GM12878 (cell line): ENCODE data around the gene CAMKK1. TPM values are rescaled to one million over a fixed set of nuclear protein-coding genes. Genes with fewer than 3 reads are reported as not detected.

Source experiments
- ATF7 ChIP-seq: fragments of 450-650 bp; IDR thresholded peaks from 2 replicates; pipeline ENCODE4 v1.6.1; 2016; ENCODE audit warnings: low read depth, mild to moderate bottlenecking
- CBFB ChIP-seq: IDR thresholded peaks from 2 replicates; pipeline ENCODE4 v1.6.1; 2016; ENCODE audit warnings: antibody characterized with exemption, low read depth
- CEBPB ChIP-seq, 2 experiments: fragments of 150-350 bp in 1 of 2; IDR thresholded peaks; 2 replicates each; pipeline ENCODE4 v1.6.1; 2012 to 2014; ENCODE audit warnings: low read depth in 2 of 2, low read length in 2 of 2, borderline replicate concordance in 1 of 2, inconsistent platforms in 1 of 2
- ESRRA ChIP-seq: IDR thresholded peaks from 2 replicates; pipeline ENCODE4 v1.6.1; 2012; ENCODE audit warnings: mild to moderate bottlenecking, low read length, improper control_type of control experiment
- IKZF2 ChIP-seq, 2 experiments: fragments of 450-650 bp; IDR thresholded peaks; 2 replicates each; pipeline ENCODE4 v1.6.1; 2017; ENCODE audit warnings: mild to moderate bottlenecking in 2 of 2, moderate library complexity in 2 of 2
- KAT2A ChIP-seq: conservative IDR thresholded peaks from 2 replicates; pipeline ENCODE4 v1.6.1; 2011; ENCODE audit warnings: low read depth, low read length; ENCODE audit not compliant: control insufficient read depth
- MTA2 ChIP-seq: fragments of 450-650 bp; IDR thresholded peaks from 2 replicates; pipeline ENCODE4 v1.6.1; 2016; ENCODE audit warnings: low read depth, mild to moderate bottlenecking, moderate library complexity
- RAD21 ChIP-seq: IDR thresholded peaks from 2 replicates; pipeline ENCODE4 v1.6.1; 2011; ENCODE audit warnings: mild to moderate bottlenecking, low read depth, low read length, moderate library complexity; ENCODE audit not compliant: insufficient read depth
- RB1 ChIP-seq: fragments of 450-650 bp; formaldehyde crosslinking; IDR thresholded peaks from 2 replicates; pipeline ENCODE4 v1.6.1; 2017; ENCODE audit warnings: mild to moderate bottlenecking, borderline replicate concordance
- SUZ12 ChIP-seq: fragments of 200-600 bp; sonication (generic); IDR thresholded peaks from one replicate; pipeline ENCODE4 v1.6.1; 2018; ENCODE audit warnings: antibody characterized with exemption, mild to moderate bottlenecking; ENCODE audit not compliant: unreplicated experiment
- polyA plus RNA-seq, 11 experiments: library from polyadenylated mRNA; depleted of rRNA in 4 of 11; unstranded in 6 of 11; stranded (reverse) in 5 of 11; fragments of >200 nt; fragmentation: Nextera tagmentation in 4 of 11; fragmentation: Illumina TruSeq in 1 of 11; extraction: Ambion mirVana in 4 of 11; extraction: Trizol in 1 of 11; gene quantifications; 1 replicate in 1 of 11; 2 replicates in 10 of 11; pipeline versions ENCODE4 v1.2.1 to v1.2.3, GENCODE V29; 2011 to 2016; ENCODE audit warnings: inconsistent platforms in 2 of 11, missing spikeins in 2 of 11, low read depth in 1 of 11
- total RNA-seq, 4 experiments: library from RNA; depleted of rRNA in 3 of 4; stranded (reverse); fragments of >200 nt in 3 of 4; fragmentation: Illumina TruSeq in 1 of 4; extraction: Trizol in 1 of 4; gene quantifications; 2 replicates each; pipeline versions ENCODE4 v1.2.1 to v1.2.3, GENCODE V29; 2013 to 2021
- TF ChIP-seq, protein P1 (sequence below): fragments of 450-650 bp; IDR thresholded peaks from 2 replicates; pipeline ENCODE4 v1.6.1; 2016; ENCODE audit warnings: mild to moderate bottlenecking, moderate library complexity, borderline replicate concordance
- TF ChIP-seq, protein P2 (sequence below): fragments of 450-650 bp; IDR thresholded peaks from 2 replicates; pipeline ENCODE4 v1.6.1; 2017; ENCODE audit warnings: mild to moderate bottlenecking, moderate library complexity
- TF ChIP-seq, protein P3 (sequence below): fragments of 150-350 bp; IDR thresholded peaks from 2 replicates; pipeline ENCODE4 v1.6.1; 2014; ENCODE audit warnings: mild to moderate bottlenecking, low read depth, low read length
- TF ChIP-seq, protein P4 (sequence below): IDR thresholded peaks from 2 replicates; pipeline ENCODE4 v1.6.1; 2011; ENCODE audit warnings: borderline replicate concordance, low read depth, mild to moderate bottlenecking, moderate library complexity, mixed read lengths, low read length; ENCODE audit not compliant: insufficient read depth; ENCODE audit errors: extremely low read length
- TF ChIP-seq, protein P5 (sequence below): IDR thresholded peaks from 2 replicates; pipeline ENCODE4 v1.6.1; 2012; ENCODE audit warnings: low read depth, low read length, improper control_type of control experiment

The CAMKK1 gene
- total and polyA plus RNA-seq, 10 of the 15 experiments (the other 5 are each of a cell fraction or from before 2014, with no cell fraction given) = 0.06 to 0.84 (median 0.37) TPM

DNA sequence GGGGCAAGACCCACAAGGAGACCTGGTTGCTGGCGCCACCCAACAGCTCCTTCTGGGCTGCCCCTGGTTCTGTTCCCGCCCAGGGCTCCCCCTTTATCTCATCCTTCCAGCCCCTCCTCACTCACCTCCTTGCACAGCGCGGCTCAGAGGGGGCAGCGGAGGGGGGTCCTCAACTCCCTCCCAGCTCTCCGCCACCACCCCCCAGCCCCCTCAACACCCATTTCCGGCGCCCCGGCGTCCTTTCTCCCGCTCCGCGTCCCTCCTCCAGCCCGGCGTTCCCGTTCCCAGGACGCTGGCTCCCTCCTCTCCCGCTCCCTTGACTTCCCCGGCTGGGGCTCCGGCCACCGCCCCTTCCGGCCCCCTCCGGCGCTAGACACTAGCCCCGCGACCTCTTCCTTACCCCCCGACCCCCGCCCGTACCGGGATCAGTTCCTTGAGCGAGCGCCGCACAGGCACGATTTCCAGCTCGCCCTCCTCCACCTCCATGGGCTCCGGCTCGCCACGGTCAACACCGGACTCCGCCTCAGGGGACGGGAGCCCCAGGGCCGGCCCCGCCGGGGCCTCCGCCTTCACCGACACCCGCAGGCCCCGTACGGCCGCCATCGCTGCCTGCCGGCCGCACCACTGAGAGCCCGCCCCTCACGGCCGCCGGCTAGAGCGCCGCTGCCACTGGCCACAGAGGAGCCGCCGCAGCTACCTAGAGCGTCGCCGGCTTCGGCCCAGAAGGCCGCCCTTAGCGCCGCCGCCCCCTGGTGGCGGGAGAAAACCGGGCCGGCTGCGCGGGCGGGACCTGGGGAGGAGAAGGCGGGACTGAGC, 47.0 kb downstream of the CAMKK1 start, which contains the start of gene NCBP3 (continued):
- TF ChIP-seq CBFB (peak; percentile 42; the same call in 1 of the 2 replicates), IKZF2 (IDR thresholded peaks at IDR 0.05) (no peak; a peak in 1 of 4 replicates), ESRRA (0 out of 2 replicates have a peak, but pooled peaks have one; percentile 33), CEBPB (IDR thresholded peaks at IDR 0.05; ENCODE audit: borderline replicate concordance in 1 of 2, low read depth in 2 of 2, low read length in 2 of 2) (peak in 1 of 2 experiments; percentile 18; a peak in 1 of 4 replicates), SUZ12 (no peak), ATF7 (no peak), RB1 (peak; percentile 98; the same call in 1 of the 2 replicates), MTA2 (no peak), RAD21 (0 out of 2 replicates have a peak, but pooled peaks have one; percentile 29), KAT2A (no peak)
- TF ChIP-seq, protein P1, sequence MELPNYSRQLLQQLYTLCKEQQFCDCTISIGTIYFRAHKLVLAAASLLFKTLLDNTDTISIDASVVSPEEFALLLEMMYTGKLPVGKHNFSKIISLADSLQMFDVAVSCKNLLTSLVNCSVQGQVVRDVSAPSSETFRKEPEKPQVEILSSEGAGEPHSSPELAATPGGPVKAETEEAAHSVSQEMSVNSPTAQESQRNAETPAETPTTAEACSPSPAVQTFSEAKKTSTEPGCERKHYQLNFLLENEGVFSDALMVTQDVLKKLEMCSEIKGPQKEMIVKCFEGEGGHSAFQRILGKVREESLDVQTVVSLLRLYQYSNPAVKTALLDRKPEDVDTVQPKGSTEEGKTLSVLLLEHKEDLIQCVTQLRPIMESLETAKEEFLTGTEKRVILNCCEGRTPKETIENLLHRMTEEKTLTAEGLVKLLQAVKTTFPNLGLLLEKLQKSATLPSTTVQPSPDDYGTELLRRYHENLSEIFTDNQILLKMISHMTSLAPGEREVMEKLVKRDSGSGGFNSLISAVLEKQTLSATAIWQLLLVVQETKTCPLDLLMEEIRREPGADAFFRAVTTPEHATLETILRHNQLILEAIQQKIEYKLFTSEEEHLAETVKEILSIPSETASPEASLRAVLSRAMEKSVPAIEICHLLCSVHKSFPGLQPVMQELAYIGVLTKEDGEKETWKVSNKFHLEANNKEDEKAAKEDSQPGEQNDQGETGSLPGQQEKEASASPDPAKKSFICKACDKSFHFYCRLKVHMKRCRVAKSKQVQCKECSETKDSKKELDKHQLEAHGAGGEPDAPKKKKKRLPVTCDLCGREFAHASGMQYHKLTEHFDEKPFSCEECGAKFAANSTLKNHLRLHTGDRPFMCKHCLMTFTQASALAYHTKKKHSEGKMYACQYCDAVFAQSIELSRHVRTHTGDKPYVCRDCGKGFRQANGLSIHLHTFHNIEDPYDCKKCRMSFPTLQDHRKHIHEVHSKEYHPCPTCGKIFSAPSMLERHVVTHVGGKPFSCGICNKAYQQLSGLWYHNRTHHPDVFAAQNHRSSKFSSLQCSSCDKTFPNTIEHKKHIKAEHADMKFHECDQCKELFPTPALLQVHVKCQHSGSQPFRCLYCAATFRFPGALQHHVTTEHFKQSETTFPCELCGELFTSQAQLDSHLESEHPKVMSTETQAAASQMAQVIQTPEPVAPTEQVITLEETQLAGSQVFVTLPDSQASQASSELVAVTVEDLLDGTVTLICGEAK = 0 out of 2 replicates have a peak, but pooled peaks have one; percentile 20
- TF ChIP-seq, protein P2, sequence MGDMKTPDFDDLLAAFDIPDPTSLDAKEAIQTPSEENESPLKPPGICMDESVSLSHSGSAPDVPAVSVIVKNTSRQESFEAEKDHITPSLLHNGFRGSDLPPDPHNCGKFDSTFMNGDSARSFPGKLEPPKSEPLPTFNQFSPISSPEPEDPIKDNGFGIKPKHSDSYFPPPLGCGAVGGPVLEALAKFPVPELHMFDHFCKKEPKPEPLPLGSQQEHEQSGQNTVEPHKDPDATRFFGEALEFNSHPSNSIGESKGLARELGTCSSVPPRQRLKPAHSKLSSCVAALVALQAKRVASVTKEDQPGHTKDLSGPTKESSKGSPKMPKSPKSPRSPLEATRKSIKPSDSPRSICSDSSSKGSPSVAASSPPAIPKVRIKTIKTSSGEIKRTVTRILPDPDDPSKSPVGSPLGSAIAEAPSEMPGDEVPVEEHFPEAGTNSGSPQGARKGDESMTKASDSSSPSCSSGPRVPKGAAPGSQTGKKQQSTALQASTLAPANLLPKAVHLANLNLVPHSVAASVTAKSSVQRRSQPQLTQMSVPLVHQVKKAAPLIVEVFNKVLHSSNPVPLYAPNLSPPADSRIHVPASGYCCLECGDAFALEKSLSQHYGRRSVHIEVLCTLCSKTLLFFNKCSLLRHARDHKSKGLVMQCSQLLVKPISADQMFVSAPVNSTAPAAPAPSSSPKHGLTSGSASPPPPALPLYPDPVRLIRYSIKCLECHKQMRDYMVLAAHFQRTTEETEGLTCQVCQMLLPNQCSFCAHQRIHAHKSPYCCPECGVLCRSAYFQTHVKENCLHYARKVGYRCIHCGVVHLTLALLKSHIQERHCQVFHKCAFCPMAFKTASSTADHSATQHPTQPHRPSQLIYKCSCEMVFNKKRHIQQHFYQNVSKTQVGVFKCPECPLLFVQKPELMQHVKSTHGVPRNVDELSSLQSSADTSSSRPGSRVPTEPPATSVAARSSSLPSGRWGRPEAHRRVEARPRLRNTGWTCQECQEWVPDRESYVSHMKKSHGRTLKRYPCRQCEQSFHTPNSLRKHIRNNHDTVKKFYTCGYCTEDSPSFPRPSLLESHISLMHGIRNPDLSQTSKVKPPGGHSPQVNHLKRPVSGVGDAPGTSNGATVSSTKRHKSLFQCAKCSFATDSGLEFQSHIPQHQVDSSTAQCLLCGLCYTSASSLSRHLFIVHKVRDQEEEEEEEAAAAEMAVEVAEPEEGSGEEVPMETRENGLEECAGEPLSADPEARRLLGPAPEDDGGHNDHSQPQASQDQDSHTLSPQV = peak; percentile 91
- TF ChIP-seq, protein P3, sequence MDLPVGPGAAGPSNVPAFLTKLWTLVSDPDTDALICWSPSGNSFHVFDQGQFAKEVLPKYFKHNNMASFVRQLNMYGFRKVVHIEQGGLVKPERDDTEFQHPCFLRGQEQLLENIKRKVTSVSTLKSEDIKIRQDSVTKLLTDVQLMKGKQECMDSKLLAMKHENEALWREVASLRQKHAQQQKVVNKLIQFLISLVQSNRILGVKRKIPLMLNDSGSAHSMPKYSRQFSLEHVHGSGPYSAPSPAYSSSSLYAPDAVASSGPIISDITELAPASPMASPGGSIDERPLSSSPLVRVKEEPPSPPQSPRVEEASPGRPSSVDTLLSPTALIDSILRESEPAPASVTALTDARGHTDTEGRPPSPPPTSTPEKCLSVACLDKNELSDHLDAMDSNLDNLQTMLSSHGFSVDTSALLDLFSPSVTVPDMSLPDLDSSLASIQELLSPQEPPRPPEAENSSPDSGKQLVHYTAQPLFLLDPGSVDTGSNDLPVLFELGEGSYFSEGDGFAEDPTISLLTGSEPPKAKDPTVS = peak; percentile 18; the same call in 1 of the 2 replicates
- TF ChIP-seq, protein P4, sequence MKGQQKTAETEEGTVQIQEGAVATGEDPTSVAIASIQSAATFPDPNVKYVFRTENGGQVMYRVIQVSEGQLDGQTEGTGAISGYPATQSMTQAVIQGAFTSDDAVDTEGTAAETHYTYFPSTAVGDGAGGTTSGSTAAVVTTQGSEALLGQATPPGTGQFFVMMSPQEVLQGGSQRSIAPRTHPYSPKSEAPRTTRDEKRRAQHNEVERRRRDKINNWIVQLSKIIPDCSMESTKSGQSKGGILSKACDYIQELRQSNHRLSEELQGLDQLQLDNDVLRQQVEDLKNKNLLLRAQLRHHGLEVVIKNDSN = no peak
- TF ChIP-seq, protein P5, sequence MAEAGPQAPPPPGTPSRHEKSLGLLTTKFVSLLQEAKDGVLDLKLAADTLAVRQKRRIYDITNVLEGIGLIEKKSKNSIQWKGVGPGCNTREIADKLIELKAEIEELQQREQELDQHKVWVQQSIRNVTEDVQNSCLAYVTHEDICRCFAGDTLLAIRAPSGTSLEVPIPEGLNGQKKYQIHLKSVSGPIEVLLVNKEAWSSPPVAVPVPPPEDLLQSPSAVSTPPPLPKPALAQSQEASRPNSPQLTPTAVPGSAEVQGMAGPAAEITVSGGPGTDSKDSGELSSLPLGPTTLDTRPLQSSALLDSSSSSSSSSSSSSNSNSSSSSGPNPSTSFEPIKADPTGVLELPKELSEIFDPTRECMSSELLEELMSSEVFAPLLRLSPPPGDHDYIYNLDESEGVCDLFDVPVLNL = 0 out of 2 replicates have a peak, but pooled peaks have one; percentile 53
